GM18870 (cell line): ENCODE measurements around the gene RGL4.

Experiments used
- ATAC-seq: cut with Tn5 transposase; IDR thresholded peaks from one replicate; pipeline ENCODE4 v1.9.1; 2021; ENCODE audit warnings: moderate library complexity; ENCODE audit not compliant: unreplicated experiment

The RGL4 gene

DNA sequence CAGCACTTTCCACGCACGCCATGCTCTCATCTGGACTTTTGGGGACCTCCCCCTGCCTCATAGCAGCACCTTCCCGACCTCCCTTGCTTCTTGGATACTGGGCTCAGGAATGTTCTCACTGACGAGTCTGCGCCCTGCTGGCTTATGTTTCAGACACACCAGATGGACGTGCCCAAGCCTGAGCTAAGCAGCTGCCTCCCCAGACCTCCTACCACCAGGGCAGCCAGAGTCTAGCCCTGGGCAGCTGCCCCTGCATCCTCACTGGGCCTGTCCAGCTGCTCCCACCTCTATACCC, 13.2 kb upstream of the RGL4 start:
- ATAC-seq = no peak

DNA sequence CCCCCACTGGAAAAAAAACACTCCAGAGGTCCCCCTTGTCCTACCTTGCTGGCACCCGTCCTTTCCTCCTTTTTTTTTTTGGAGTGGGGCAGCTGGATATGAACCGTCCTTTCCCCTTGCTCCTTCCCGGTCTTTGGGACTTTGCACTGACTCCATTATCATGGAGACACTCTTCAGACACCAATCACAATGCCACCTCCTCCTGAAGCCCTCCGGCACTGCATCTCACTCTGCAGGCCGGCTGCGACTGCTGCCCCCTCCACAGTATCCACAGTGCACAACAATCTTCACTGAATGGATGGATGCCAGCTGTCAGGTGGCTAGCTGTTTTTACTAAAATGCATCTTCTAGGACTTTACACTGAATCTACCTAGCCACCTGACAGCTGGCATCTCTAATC, 12.7 kb upstream of the RGL4 start:
- ATAC-seq = no peak

DNA sequence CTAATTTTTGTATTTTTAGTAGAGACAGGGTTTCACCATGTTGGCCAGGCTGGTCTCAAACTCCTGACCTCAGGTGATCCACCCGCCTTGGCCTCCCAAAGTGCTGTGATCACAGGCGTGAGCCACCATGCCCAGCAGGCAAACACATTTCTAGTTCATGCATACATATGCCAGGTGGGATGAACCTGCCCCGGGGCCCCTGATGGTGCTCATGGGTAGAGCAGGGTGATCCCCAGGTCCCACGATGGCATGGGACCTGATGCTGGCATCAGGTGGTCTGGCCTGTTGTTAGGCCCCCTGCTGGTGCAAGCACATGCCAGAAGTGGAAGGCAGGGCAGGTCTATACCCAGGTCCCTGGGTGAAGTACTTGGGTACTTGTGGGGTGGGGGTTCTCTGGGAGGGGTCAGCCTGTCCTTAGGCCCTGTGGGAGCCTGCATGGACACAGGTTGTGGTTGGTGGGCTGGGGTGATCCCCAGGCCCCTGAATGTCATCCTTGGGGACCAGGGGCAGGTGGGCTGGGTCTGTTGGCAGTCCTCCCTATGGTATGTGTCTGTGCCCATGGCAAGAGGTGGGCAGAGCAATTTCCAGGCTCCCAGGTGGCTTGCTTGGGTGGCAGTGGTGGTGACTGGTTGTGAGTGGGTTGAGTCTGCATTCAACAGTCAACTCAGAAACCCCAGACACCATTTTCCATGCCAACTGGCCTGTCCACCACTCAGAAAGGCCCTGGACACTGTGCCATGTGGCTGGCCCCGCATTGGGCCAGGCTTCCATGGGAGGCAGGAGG, 9.6 kb upstream of the RGL4 start:
- no peak for ATAC-seq

- ATAC-seq = no peak
Measured at GRCh38 chr22:23682077-23682476, 8.7 kb upstream of the RGL4 start.

DNA sequence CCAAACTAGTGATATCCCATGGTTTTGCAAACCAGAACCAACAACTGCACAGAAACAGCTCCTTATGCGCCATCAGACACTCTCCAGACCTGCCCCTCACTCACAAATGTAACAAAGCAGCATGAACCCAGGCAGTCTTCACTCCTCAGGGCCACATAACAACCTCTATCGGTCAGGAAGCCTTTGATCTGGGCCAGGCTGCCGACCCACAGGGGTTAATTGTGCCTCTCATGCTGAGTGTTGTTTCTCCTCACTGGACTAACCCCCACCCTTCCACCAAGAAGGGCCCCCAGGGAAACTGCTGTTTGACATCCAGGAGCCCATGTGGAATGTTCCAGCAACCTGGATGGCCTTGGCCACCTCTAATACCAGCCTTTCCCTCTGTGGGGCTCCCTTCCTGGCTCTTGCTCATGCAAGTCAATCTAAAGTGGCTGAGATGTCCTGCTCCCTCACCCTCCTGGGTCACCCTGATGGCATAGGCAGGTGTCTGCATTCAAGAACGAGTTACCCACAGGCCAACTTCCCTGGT, 7.9 kb upstream of the RGL4 start:
- no peak for ATAC-seq

- ATAC-seq = no peak
Measured at GRCh38 chr22:23683545-23683944, 7.3 kb upstream of the RGL4 start.

DNA sequence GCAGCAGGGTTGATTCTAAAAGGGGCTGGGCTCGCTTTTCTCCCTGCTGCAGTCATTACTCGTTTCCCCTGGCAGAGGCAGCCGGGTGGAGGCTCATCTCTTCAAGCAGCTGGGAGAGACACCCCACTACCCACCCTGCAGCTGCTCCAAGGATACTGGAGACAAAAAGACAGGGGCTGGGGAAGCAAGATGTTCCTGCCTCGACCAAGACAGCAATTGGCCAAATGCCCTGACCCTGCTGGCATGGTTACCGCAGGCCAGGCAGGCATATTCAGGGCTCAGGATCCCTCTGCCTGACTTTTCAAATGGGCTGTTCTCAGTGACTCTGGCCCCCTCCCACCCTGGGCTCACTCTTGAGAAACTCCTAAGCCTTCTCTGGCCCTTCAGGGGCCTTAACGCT, 6.8 kb upstream of the RGL4 start:
- no peak for ATAC-seq

DNA sequence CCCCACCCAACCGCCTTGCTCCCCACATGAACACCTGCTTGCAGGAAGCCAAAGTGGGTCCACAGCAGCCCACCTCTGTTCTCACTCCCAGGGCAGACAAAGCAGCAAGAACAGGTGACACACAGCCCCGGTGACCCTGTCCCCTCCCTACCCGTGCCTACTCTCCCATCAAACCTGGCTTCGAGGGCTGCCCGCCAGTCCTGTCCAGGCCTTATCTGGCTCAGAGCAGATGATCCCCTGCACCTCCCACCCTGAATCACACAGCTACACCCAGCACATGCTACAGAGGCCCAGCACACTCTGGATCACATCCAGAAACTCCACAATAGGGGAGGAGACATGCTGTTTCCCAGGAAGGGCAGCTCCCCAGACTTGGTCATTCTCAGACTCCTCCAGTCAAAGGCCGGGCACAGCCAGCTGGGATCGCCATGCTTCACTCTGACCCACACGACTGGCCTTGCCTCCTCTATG, 6.2 kb upstream of the RGL4 start:
- no peak for ATAC-seq

GRCh38 chr22:23685205-23685784, 5.5 kb upstream of the RGL4 start:
- no peak for ATAC-seq

GRCh38 chr22:23686416-23687024, 4.3 kb upstream of the RGL4 start:
- ATAC-seq = no peak

GRCh38 chr22:23688121-23688520, 2.7 kb upstream of the RGL4 start:
- no peak for ATAC-seq

DNA sequence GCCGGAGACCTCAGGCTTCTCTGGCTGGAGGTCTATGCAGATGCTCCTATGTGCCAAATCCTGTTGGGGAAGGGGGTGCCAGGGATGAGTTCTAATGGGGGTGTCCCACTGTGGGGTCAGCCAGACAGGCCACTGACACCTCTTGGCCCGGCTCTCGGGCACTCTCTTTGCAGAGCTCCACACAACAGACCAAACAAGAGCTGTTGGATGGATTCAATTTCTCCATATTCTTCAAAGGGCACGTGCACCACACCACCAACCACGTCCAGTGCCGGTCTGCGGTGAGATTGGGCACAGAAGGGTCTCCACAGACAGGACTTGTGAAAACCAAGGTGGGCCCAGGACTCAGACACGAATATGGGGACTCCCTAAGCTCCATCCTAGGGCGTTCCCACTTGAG, 2.2 kb upstream of the RGL4 start:
- no peak for ATAC-seq

DNA sequence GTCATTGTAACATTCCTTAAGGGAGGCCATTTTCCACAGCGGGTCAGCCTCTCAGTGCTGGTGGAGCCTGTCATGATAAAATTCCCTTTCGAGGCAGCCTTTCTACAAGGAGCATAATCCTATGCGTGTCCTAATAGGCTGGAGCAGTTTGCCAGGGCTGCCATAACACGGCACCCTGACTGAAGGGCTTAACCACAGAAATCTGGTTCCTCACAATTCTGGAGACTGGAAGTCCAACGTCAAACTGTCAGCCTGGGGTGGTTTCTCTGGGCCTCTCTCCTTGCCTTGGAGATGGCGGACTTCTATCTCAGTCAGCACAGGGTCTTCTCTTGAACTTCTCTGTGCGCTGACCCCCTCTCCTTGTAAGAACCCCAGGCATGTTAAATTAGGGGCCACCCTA, 1.4 kb upstream of the RGL4 start:
- ATAC-seq = no peak

DNA sequence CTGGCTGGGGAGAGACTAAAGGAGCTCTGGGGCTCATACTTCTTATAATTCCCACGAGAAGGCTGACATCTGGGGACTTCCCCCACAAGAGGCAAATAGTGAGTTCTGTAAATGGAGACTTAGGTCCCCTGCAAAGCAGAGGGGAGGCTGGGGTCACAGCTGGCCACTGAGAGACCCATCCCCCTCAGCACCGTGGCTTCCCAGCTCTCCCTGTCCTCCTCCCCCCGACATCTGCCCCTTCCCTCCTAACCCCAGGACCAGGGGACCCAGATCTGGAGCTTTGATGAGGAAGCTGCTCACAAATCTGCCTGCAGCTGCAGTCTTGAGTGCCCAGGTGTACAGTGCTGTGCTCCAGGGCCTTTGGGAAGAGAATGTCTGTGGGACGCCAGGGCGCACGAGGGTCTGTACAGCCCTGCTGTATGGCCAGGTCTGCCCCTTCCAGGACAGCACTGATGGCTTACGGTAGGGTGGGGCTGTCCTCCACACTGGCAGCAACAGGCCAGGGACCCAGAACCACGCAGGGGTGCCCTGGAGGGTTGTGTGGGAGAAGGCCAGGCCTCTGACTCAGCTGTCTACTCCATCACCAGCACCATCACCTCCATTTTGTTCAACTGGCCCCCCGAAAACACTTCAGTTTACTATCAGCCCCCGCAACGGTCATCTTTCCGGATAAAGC, 1.1 kb downstream of the RGL4 start:
- ATAC-seq = no peak

DNA sequence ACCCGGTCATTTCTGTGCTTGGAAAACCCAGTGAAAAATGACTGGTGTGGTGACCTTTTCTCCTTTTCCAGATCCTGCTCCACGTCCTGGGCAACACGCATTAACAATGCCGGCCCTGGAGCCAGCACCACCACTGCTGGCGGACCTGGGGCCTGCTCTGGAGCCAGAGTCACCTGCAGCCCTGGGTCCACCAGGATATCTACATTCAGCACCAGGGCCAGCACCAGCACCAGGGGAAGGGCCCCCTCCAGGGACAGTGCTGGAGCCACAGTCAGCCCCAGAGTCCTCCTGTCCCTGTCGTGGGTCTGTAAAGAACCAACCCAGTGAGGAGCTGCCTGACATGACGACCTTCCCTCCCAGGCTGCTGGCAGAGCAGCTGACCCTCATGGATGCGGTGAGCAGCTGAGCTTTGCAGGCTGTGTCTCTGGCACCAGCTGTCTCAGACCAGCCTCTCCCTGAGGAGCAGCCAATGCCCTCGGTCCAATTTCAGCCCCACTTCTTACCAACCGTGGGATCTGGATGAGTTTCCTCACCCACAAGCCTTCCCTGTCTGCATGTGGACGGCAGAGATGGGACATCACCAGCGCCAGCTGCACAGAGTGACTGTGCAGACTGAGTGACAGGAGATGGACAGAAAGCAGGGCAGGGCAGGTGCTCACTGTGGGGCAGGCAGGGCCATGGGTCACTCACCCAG, 1.9 kb downstream of the RGL4 start:
- no peak for ATAC-seq

GRCh38 chr22:23693979-23694680, 3.3 kb downstream of the RGL4 start:
- no peak for ATAC-seq

- ATAC-seq = no peak
Measured at GRCh38 chr22:23695141-23695540, 4.3 kb downstream of the RGL4 start.

GRCh38 chr22:23695571-23696325, 4.9 kb downstream of the RGL4 start:
- no peak for ATAC-seq

GRCh38 chr22:23696326-23696851, 5.6 kb downstream of the RGL4 start:
- ATAC-seq = peak; percentile 69
